HG03565 (cell line): ENCODE data around the gene SCML2.
"Not testable (repeated sequence)": the region's sequence is repeated elsewhere in the genome, so short reads cannot be mapped to it uniquely, and the experiment has no call there.

Experiments used
- ATAC-seq: cut with Tn5 transposase; IDR thresholded peaks from one replicate; pipeline ENCODE4 v1.9.1; 2021; ENCODE audit warnings: mild to moderate bottlenecking, moderate library complexity; ENCODE audit not compliant: unreplicated experiment

SCML2 gene

GRCh38 chrX:18271725-18272124 lies 82.8 kb downstream of the SCML2 start:
- ATAC-seq = no peak

- ATAC-seq = no peak
These were observed 83.2 kb downstream of the SCML2 start for GRCh38 chrX:18271309-18271708.

DNA sequence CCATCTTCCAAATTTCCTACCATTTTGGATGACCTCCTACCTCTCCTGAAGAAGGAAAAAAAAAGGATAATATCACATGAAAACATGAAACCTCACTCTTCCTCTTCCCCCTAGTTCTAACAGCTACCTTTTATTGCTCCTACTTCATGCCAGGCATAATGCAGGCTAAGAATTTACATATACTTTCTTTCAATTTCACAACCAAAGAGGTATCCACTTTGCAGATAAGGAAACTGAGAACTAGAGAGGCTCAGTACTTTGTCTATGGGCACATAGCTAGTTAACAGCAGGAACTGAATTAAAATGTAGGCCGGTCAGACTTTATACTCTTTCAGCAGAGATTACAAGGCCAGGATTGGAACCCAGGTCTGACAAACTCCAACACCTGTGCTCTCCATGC lies 99.4 kb downstream of the SCML2 start:
- ATAC-seq = no peak

- no peak for ATAC-seq
These were observed 101.7 kb downstream of the SCML2 start for GRCh38 chrX:18252644-18253359.

DNA sequence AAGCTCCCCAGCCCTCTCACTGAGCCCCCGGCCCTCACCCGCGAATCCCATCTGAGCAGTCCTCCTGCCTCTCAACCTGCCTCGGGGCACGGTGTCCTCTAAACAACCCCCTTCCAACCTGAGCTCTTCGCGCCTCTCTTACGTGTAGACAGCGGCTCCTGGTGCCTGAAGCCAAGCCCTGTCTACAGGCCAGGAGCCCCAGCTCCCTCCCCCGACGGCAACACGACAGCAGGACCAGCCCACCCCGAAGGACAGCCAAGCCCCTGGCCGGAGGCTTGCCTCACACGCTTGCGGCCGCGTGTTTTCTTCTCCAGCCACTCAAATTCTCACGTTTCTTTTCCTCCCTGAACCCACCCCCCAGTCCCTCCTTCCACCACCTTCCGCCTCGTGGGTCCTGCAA lies 124.8 kb downstream of the SCML2 start:
- not testable (repeated sequence) for ATAC-seq

DNA sequence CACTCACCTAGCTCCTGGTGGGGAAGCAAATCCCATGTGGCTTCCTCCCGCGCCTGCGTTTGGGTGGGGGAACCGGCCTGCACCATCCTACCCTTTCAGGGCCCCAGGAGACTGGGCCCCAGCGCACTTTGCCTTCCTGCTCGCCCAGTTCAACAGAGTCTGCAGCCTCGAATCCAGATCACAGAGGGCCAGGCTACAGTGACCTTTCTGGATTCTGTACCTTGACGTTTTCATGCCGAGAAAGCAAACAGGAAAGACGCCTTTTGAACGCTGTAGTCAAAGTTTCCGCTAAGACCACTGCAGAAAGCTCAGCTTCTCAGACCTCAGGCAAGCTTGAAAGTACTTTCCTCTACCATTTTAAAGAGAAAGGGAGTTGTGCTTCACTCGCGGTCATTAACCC lies 126.4 kb downstream of the SCML2 start:
- no peak for ATAC-seq

DNA sequence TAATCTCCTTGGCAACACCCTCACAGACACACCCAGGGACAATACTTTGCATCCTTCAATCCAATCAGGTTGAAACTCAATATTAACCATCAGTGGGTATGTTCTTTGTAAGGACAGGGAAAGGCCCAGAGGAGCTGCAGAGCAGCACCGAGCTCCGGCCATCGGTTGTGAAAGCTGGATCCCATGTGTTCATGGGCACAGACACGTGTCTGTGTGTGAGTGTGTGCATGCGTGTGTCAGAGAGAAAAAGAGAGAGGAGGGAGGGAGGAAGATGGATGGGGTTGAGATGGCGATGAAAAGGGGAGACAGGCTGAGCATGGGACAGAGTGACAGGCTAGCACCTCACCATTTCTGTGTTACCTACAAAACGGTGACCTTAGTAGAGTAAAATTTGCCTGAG lies 127.0 kb downstream of the SCML2 start:
- ATAC-seq = no peak

GRCh38 chrX:18220786-18221185 lies 133.7 kb downstream of the SCML2 start, which contains the start of gene BEND2:
BEND2 (minus strand) TSS chrX:18220886; CDS start chrX:18220750, 136 bp downstream.
- no peak for ATAC-seq

DNA sequence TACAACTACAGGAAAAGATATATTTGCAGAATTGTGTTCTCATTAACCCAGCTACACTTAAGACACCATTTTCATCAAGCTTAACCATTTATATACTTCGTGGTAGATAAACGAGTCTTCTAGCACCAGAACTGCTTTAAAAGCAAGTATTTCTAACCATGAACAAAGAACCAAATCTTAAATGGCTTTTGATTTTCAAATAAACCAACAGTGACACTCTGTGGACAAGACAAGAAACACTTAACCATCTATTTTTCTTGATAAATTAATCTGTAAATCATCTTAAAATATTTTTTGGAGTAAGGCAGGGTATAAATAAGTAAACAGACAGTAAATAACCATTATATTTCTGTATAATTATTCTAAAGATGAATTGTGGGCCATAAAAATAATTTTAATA lies 144.0 kb downstream of the SCML2 start:
- ATAC-seq = no peak

DNA sequence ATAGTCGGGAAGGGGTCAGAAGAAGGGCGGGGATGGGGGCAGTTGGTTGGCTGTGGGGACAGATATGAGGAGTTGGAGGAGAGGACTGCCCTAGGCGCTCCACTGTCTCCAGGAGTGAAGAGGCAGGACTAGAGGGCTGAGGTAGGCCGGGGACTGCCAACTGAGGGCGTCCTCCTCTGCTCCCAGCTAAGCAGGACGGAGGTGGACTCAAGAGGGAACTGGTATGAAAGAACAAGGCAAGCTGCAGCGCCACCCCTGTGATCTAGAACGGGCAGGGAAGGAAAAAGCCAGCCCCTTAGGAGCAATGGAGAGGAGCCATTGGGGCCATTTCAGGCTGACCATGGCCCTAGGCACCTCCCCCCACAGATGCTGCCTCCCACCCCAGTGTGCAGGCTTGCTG lies 147.8 kb downstream of the SCML2 start:
- ATAC-seq = no peak

- no peak for ATAC-seq
These were observed 150.9 kb downstream of the SCML2 start for GRCh38 chrX:18203631-18204030.

- no peak for ATAC-seq
These were observed 159.8 kb downstream of the SCML2 start for GRCh38 chrX:18194688-18195087.
